T-helper 9 cell (primary cell): ENCODE data around the gene EXOC4.
"Not testable (repeated sequence)": the region's sequence is repeated elsewhere in the genome, so short reads cannot be mapped to it uniquely, and the experiment has no call there.

Experiments
- DNase-seq: peaks from one replicate; pipeline ENCODE4 v3.0.0-alpha.2; 2020

The EXOC4 gene

DNA sequence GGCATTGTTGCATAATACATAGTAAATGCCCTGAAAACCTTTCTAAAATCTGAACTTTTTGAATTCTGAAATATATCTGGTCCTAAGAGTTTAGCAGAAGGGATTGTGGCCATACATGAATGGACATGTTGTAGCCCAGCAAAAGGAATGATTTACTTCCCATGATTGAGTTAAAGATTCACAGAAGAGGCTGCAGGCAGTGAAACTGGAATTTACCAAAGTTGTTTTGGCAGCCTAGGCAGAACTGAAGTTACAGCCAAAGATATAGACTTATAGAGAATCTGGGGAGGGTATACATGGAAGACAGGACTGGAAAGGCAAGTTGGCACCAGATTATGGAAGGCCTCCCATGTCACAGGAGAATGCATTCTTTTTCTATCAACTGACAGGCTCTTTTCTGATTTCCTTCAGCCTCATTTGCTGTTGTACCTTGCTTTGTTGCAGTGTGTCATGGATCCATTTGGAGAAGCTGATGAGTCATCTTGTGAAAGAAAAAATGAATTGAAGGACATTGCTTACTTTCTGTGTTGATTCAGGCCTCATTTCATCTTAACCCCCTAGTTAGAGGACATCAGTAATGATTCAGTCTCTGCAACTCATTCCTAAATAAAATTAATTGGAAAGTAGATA lies 518.1 kb downstream of the EXOC4 start:
- DNase-seq, result no peak

- no peak for DNase-seq
Measured at GRCh38 chr7:133771788-133772419, 519.0 kb downstream of the EXOC4 start.

DNA sequence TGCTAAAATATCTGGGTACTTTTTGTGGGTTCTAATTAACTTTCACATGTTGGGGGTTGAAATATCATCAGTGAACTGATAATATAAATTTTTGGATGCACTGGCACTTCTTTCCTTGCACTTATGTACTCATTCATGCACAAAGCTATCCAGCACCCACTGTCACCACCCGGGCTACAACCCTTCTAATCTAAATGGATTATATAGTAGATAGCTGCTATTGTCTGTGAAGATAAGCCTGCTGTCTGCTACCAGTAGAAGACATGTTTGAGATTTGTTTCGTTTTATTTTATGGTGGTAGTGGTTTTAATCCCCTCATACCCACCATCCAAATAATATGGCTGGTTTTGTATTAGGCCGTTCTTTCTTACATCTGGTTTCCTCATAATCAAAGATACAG lies 520.7 kb downstream of the EXOC4 start:
- no peak for DNase-seq

GRCh38 chr7:133775201-133775600 lies 522.3 kb downstream of the EXOC4 start:
- DNase-seq, result no peak

DNA sequence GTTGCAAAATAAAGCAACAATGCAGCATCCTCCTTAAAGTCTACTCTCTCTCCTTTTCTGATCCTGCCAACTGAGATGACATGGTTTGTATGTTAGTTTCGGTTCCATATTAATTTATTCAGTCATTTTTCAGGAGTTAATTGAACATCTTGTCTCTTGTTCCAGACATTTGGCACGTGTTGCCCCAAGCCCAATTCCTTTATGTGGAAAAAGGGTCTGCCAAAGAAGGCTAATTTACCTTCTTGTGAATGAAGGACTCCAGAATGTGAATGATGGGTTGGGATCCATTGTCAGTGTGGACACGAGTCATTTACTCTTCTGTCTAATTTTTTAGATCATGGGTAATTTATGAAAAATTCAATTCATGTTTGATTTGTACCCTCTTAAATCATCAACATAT lies 523.4 kb downstream of the EXOC4 start:
- DNase-seq, result no peak

DNA sequence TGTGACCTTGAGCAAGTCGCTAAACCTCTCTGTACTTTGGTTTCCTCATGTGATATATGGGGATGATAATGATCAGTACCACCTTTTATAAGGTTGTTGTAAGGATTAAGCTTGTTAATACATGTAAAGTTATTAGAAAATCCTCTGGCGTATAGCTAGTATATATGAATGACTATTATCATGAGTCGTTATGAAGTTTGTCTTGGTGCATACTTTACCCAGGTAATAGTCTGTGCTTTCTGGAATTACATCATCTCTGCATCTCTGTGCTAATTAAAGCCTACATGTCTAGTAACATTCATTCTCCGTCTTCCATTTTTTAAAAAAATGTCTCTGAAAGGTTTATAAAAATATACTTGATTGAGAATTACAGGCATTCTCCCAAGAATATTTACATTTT lies 524.8 kb downstream of the EXOC4 start:
- DNase-seq, result no peak

DNA sequence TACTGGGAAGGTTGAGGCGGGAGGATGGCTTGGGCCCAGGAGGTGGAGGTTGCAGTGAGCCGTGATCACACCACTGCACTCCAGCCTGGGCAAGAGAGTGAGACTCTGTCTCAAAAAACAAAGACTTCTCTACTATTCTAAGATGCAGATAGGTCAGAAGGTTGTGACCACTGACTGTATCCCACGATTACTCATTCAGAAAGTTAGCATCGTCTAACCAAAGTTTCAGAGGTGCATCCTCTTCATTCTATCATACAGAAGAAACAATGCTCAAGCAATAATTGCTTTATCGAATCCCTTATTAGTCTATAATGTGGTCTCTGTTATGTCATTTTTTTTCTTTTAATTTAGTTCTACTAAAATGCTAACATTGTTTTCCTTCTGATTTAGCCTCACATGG lies 525.6 kb downstream of the EXOC4 start:
- no peak for DNase-seq

- DNase-seq, result not testable (repeated sequence)
Measured at GRCh38 chr7:133779538-133779937, 526.7 kb downstream of the EXOC4 start.

GRCh38 chr7:133780912-133781311 lies 528.0 kb downstream of the EXOC4 start:
- no peak for DNase-seq

DNA sequence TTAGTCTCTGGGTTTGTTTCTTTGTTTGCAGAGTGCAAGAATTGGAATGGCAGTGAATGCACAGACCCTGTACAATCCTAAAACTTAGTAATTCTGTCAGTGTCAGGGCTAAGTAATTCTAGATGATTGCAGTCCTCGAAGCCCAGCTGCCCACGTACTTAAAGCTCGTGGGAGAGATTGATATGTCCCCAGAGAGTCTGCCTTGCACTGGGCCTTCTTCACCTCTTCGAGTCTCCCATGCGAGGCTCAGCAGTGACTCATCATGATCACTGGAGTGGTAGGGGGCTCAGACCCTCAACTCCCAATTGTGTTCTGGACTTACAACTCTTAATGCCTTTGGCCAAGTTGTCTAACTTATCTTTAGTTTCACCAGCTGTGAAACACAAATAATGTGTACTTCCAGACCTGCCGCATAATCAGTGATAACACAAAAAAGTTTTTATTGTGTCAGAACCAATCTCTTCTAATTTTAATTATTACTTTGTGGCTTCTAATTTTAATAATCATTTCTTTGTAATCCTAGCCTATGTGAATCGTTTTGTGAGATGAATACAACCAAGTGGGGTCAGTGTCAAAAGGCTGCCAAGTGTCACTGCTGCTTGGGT lies 528.7 kb downstream of the EXOC4 start:
- DNase-seq, result no peak

DNA sequence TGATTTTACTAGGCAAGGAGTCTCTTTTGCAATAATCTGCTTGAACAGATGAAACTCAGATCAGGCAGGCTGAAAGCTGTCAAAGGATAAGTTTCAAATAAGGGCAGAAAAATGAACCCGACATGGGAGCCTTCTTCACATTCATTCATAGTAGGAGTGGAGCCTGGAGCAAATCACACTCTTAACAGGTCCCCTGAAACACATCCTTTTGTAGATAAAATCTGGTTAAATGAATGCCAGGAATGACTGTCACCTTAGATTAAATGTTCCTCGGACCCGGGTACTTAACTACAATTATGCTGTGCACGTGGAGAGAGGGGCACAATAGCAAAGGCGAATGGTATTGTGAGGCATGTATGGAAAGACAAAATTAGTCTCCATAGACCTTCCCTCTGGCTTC lies 529.6 kb downstream of the EXOC4 start:
- no peak for DNase-seq

GRCh38 chr7:133783276-133783675 lies 530.4 kb downstream of the EXOC4 start:
- no peak for DNase-seq

- no peak for DNase-seq
Measured at GRCh38 chr7:133784486-133785001, 531.7 kb downstream of the EXOC4 start.

- no peak for DNase-seq
Measured at GRCh38 chr7:133786401-133786937, 533.6 kb downstream of the EXOC4 start.

DNA sequence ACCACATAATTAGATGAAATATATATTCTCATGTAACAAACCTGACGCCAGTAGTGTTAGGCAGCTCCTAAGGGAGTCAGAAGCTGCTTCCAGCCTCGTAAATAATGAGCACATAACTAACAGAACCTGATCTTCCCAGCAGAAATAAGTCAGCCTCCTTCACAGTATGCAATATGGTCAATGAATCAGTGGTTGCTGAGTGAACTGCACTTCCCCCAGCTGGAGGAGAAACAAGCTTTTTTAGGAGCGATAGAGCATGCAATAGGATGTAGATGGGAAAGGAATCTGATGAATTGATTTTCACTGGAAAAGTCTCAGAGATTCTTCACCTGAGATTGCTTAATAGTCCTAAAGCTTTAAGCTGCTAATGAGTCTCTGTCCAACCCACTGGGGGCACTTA lies 537.1 kb downstream of the EXOC4 start:
- no peak for DNase-seq

DNA sequence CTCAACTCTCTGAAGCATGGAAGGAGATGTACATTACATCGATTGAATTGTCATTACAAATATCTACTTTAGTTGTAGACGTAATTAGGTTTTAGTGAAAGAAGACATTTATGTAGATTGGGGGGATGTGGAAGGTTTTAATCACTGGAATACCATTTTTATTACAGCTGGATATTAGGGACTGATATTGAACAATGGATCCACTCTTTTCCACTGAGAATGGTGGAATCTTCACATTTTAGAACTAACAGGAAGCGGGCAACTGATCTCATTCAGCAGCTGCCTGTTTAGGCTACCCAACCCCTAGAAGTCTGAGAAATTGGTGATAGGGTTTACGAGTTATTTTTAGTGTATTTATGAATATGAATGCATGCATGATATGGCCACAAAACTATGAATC lies 538.0 kb downstream of the EXOC4 start:
- DNase-seq, result no peak

GRCh38 chr7:133794479-133794878 lies 541.6 kb downstream of the EXOC4 start:
- DNase-seq, result no peak

DNA sequence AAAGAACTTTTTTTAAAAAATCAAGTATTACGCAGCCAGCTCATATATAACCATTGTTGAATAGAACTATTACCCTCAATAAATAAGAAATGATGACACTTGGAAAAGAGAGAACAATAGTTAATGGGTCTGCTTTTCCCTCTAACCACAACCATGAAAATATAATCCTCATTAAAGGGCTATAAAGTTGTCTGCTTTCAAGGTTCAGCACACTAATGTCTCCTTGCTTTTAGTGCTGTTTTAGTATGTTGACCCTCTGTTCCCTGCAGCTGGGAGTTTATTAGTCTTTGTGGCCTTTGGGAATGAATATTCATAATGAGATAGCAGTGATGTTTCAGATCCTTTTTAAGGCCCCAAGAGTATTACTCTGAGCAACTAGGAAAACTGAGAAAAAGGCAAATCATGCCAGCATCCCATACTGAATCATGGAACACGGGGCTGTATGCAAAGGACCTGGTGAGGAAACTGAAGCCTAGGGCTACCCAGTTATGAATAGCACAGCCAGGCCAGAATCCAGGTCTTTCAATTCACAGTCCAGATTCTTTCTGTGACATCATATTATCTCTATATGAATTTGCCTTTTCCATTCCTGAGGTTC lies 542.3 kb downstream of the EXOC4 start:
- DNase-seq, result no peak

DNA sequence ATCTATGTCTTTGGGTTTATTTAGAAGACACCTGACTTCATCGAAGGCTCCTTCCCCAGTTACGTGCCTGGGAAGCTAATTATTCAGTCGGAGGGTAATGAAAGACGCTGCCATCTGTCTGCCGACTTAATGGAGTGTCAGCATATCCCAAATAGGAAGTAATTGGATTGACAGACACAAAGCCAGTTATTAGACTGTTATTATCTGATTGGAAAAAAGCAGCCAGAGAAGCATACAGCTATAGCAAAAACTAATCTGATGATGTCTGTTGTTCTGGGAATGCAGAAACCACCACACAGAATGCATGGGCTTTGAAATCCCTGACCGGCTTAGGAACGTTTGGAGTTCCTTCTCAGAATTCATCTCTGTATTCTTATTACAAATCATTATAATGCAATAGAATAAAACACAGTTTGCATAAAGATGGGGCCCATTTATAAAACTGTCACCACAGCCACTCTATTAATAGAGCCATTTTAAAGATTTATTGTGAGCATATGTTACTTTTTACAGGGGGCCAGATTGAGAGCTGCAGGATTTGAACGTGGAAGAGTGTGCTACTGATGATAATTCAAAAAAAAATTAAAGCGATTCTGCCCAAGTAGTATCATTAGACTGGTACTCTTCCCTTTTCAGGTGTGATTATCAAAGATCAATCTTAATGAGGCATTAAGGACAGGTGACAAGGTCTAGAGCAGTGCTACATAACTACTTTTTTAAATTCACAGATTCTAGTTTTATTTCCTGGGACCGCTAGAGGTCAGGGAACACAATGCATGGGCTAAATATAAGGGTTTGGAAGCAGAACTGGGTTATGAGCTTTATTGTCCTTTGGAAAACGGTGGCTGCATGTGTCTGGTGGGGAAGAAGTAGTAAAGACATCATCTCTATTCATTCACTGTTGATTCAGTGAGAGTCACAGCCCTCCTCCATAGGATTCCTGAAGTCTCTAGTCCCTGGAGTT lies 544.2 kb downstream of the EXOC4 start:
- no peak for DNase-seq

- no peak for DNase-seq
Measured at GRCh38 chr7:133797818-133798520, 545.1 kb downstream of the EXOC4 start.

DNA sequence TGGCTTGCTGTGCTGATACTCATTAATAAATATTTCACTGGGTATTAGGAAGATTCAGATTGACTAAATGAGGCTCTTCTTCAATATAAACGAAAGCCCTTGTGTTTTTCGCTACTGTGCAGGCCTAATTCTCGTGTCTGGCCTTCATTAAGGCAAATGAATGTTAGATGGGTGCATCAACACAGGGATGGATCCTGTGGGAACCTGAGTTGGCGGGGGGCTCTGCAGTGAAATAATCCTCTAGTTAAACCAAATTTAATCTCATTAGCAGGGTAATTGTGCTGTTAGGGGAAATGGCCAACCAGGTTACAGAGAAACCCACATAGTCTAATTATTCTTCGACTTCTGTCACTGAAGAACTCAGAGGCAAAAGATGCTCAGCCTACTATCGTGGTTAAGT lies 548.5 kb downstream of the EXOC4 start:
- no peak for DNase-seq

- DNase-seq, result no peak
Measured at GRCh38 chr7:133804127-133804526, 551.2 kb downstream of the EXOC4 start.
